ENCODE results near the gene DTX3.
"Not testable (repeated sequence)": the region's sequence is repeated elsewhere in the genome, so short reads cannot be mapped to it uniquely, and the experiment has no call there.

DTX3 gene

GRCh38 chr12:57607958-57608663 lies 3.5 kb downstream of the DTX3 start:
- DNase-seq = no peak

- DNase-seq = no peak
Observed at GRCh38 chr12:57609101-57609780, 4.6 kb downstream of the DTX3 start.

- no peak for DNase-seq
Observed at GRCh38 chr12:57609781-57610553, 5.3 kb downstream of the DTX3 start.

- DNase-seq = no peak
Observed at GRCh38 chr12:57610554-57611107, 6.0 kb downstream of the DTX3 start.

- DNase-seq = peak; percentile 37
Observed at GRCh38 chr12:57611108-57611826, 6.6 kb downstream of the DTX3 start, which contains the start of gene ARHGEF25. Gene ARHGEF25 (plus strand): TSS chr12:57611435. CDS start chr12:57611895, 460 bp downstream.

- no peak for DNase-seq
Observed at GRCh38 chr12:57611827-57612710, 7.4 kb downstream of the DTX3 start.

GRCh38 chr12:57612711-57613426 lies 8.2 kb downstream of the DTX3 start:
- no peak for DNase-seq

- no peak for DNase-seq
Observed at GRCh38 chr12:57613427-57614109, 8.9 kb downstream of the DTX3 start.

GRCh38 chr12:57614178-57614947 lies 9.7 kb downstream of the DTX3 start:
- no peak for DNase-seq

- DNase-seq = no peak
Observed at GRCh38 chr12:57614948-57615500, 10.4 kb downstream of the DTX3 start.

- DNase-seq = no peak
Observed at GRCh38 chr12:57615637-57616036, 11.0 kb downstream of the DTX3 start.

- DNase-seq = no peak
Observed at GRCh38 chr12:57616383-57617101, 11.9 kb downstream of the DTX3 start.

- no peak for DNase-seq
Observed at GRCh38 chr12:57617942-57618341, 13.3 kb downstream of the DTX3 start.

GRCh38 chr12:57618431-57618830 lies 13.8 kb downstream of the DTX3 start:
- DNase-seq = not testable (repeated sequence)

GRCh38 chr12:57618966-57619433 lies 14.4 kb downstream of the DTX3 start:
- no peak for DNase-seq

- no peak for DNase-seq
Observed at GRCh38 chr12:57619434-57620244, 15.0 kb downstream of the DTX3 start.

- DNase-seq = no peak
Observed at GRCh38 chr12:57620245-57620935, 15.8 kb downstream of the DTX3 start.

Data from T-helper 9 cell (primary cell).